Left renal cortex interstitium (tissue), 4 donors: ENCODE results near the gene DHCR7. TPM values are rescaled to one million over a fixed set of nuclear protein-coding genes. Genes with fewer than 3 reads are reported as not detected.

ENCODE experiments used
- DNase-seq, 4 donors: peaks; one replicate each; pipeline ENCODE4 v3.0.0-alpha.2; 2013; ENCODE audit warnings: low read depth in 4 of 4, low spot score in 2 of 4, missing footprints in 1 of 4
- polyA plus RNA-seq, 4 donors: library from polyadenylated mRNA; unstranded; fragments of 120-200 nt; gene quantifications; one replicate each; pipeline ENCODE4 v1.2.1, GENCODE V29; 2013; ENCODE audit not compliant: insufficient read length in 4 of 4

DHCR7 gene
- polyA plus RNA-seq, 4 donors: 36.2 to 44.6 (median 38.0) TPM

GRCh38 chr11:71442880-71443279, 5.3 kb downstream of the DHCR7 start:
- DNase-seq: no peak

DNA sequence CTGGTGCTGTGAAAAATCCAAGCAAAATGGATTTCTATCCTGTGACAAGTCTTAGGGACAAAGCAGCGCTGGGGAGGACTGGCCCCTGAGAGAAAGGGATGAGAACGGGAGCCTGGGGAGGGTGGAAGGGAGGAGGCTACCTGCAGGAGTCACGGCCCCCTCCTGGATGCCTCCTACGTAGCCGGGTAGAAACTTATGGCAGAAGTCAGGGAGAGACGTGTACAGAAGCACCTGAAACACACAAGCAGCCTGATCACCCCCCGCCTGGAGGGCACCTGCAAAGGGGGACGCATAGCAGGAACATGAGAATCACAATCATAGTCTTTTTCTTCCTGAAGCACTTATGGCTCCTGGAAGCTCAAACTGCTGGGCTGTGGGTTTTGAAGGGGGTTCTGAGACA, 6.1 kb downstream of the DHCR7 start:
- DNase-seq: no peak

DNA sequence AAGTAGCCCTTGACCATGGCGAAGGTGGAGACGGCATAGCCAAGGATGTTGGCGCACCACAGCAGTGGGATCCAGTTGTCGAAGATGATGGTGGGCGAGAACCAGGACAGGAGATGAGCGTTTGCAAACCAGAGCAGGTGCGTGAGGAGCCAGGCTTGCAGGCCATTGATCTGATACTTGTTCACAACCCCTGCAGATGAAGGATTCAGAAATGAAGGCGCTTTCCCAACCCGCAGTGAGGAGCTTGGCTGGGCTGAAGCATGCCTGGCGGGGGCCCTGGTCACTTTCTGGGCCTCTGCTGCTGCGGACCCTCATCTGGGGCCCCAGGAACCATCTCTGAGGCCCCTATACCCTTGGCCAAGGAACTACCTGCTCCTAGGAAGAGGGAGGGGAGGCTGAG, 6.9 kb downstream of the DHCR7 start:
- no peak for DNase-seq

DNA sequence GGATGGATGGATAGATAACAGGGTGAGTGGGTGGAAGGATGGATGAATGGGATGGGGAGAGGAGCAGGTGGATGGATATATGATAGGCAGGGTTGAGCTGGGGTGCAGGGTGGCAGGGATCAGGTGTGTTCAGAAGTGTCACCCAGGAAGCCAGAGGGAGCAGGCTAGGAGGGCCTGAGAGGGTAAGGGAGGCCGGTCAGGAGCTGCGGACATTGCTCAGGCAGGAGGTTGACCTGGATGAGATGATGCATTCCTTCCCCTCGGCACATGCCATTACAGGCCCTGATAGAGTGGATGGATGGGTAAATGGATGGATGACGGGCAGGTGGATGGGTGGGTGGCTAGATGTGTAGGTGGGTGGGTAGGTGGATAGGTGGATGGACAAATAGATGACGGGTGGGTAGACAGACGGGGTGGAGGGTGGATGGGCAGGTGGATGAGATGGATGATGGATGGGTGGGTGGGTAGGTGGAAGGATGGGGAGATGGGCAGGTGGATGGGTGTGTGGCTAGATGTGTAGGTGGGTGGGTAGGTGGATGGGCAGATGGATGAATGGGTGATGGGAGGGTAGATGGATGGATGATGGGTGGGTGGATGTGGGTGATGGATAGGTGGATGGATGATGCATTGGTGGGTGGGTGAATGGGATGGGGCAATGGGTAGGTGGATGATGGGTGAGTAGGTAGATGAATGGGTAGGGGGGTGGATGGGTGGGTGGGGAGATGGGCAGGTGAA, 8.0 kb downstream of the DHCR7 start:
- no peak for DNase-seq

GRCh38 chr11:71438650-71439049, 9.5 kb downstream of the DHCR7 start:
- DNase-seq: no peak

DNA sequence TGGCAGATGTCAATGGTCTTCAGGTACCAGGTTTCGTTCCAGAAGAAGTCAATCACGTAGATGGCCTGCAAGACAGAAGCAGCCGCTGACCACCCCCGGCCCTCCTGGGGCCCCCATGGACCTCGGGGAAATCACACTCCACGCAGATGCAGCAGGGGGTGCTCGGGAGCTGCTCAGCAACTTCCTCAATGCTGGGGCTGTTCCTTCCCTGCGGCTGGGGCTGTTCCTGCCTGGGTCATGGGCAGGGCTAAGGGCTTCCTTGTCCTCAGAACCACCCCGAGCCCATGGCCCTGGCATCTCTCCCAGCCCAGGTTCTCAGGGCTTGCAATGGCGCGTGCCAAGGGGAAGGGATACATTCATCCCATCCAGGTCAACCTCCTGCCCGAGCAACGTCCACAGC, 10.3 kb downstream of the DHCR7 start:
- DNase-seq: no peak

- no peak for DNase-seq
These were observed 10.8 kb downstream of the DHCR7 start for GRCh38 chr11:71437399-71437798.

DNA sequence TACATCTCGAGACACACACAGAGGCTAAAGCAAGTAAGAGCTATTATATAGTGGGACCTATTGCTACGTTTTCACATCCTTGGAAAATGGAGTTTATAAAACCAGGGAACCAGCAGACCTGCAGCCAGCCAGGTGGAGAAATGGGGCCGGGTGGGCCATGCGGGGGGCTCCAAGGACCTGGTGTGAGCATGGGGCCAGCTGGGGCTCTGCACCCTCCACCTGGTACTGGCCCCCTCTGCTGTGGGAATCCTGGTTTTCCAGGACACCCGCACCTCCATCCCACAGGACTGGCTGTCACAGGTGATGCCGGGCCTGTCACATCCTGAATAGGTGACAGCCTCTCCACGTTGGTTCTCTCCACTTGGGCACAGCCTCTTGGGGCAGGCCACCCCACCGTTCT, 11.3 kb downstream of the DHCR7 start:
- DNase-seq: no peak

DNA sequence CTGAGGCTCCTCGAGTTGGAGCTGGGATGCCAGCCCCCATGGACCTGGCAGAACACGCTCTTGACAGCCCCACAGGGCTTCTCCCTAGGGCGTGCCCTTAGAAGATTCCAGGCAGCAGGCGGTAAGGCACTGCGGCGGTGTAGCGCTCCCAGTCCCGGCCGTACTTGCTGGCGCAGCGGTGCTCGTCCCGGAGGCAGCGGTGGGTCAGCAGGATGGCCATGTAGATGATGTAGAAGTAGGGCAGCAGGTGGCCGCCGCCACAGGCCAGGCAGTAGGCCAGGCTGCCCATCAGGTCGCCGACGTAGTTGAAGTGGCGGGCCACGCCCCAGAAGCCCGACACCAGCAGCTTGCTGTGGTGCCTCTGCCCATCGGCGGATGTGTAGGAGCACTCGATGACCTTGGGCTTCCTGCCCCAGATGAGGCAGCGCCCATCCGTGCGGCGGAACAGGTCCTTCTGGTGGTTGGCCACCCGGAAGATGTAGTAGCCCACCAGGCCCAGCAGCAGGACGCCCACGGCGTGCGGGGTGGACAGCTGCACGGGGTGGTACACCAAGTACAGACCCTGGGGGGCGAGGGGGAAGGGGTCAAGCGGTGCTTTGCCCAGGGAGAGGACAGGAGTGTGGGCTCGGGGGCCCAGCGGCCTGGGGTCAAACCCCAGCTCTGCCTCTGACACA, 12.8 kb downstream of the DHCR7 start:
- DNase-seq: no peak

- no peak for DNase-seq
These were observed 13.5 kb downstream of the DHCR7 start for GRCh38 chr11:71434576-71435130.

DNA sequence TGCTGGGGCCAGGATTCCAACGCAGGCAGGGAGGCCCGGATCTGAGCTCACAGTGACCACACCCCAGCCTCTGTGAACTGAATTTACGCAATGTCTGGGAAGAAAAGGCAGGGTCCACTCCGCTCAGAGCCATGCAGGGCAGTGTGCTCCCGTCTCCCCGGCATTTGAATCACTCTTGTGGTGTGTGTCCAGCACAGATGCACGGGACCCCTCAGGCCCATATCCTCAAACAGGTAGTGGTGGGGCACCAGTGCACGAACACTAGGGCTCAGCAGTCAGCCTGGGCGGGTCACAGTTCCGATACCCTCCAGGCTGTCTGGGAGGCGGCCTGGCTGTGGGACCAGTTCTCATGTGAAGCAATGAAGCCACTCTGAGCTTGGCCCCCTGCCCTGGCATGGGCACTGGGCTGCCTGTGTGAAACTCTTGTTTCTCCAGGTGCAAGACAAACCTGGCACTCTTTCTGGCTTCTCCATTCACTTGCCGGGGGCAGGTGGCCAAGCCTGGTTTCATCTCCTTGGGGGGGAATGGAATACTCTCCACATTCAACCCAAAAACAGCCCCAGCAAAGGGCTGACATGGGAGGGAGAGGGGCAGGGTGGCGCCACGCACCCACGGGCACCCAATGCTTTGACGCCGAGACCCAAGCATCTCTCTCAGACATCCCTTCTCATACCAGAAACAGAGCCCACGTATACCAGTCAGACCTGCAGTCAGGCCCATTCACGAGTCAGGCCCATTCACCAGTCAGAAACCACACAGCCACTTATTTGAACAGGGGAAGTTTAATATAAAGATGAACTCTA, 14.3 kb downstream of the DHCR7 start:
- DNase-seq: no peak

GRCh38 chr11:71432761-71433647, 15.2 kb downstream of the DHCR7 start:
- no peak for DNase-seq

- no peak for DNase-seq
These were observed 16.9 kb downstream of the DHCR7 start for GRCh38 chr11:71431271-71431670.

- DNase-seq: no peak
These were observed 18.0 kb downstream of the DHCR7 start for GRCh38 chr11:71430166-71430565.

GRCh38 chr11:71429701-71430100, 18.5 kb downstream of the DHCR7 start:
- DNase-seq: no peak

DNA sequence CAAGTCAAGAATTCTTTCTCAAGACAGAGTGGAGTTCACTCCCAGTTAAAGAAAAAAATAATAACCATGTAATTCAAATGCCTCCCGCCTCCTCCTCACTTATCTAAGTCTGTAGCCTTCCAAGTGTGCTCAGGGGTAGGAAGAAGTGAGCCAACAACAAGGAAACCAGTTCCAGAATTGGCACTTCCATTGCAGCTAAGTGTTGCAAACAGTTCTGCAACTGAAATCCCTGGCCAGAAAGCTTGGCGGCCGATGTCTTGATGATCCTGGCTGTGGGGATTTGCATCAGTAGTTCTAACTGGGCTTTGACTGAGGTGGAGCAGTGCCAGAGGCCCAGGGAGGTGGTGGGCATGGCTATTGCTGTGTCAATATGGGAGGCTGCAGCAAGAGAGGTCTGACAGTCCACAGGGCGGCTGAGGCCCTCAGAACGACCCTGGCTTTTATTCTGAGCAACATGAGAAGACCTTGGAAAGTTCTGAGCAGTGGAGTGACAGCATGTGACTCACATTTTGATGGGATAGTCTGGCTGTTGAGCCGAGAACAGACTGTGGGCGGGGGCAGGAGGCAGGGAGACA, 19.2 kb downstream of the DHCR7 start:
- no peak for DNase-seq

DNA sequence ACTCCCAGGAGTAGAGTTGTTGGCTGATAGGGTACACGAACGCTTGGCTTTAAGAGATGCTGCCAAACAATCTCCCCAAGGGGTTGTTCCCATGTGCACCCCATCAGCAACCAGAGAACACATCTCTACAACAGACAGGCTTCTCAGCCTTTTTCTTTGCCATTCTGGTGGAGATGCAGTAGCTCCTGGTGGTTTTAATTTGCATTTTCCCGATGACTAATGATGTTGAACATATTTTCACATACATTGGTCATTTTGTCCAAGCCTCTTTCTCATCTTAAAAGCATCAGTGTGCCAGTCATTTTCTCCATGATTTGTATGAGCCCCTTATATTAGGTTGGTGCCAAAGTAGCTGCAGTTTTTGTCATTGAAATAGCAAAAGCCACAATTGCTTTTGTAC, 21.8 kb downstream of the DHCR7 start:
- DNase-seq: no peak

DNA sequence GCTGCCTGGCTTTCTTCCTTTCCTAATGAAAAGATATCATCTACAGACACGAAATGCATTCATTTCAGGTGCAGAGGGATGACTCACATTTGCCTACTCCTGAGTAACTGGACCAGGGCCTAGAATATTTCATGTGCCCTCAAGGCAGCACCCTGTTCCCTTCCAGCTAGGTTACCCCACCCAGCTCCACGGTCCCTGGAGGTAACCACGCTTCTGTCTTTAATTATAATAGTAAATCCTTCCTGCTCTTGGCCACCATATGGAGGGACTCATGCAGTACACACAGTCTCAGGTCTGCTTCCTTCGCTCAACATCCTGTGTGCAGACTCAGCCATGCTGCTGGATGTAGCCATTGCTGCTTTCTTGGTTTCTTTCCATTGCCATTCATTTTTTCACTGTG, 22.3 kb downstream of the DHCR7 start:
- no peak for DNase-seq

- DNase-seq: no peak
These were observed 22.8 kb downstream of the DHCR7 start for GRCh38 chr11:71425409-71425808.

GRCh38 chr11:71423181-71423790, 24.9 kb downstream of the DHCR7 start:
- DNase-seq: no peak
